Measurements from ENCODE around the gene EML2. TPM values are rescaled to one million over a fixed set of nuclear protein-coding genes. Genes with fewer than 3 reads are reported as not detected.
A peak's percentile ranks its signal among the peaks of the same experiment; 100 is the strongest.

The EML2 gene
- total and polyA plus RNA-seq, 5 experiments from 2014 or later = 8.8 to 56.8 (median 17.8) TPM

GRCh38 chr19:45646345-45646698, 7.1 kb upstream of the EML2 start:
- H3K9me3 Mint-ChIP-seq = no peaks in the 10 kb centered on the region
- POLR2A ChIA-PET = interaction anchor here (0.5 to 1.0 kb wide), 2 partner anchors 9 to 12 kb away, joined by 4 to 9 read pairs; no protein-coding TSS in a partner anchor
- H3K4me3 Mint-ChIP-seq = peak overlapping the region; percentile 77 to 89 (median 84)
- H3K27ac Mint-ChIP-seq = peak overlapping the region in 5 of 10 donors; percentile 7 to 82 (median 66)
- H3K36me3 Mint-ChIP-seq = no peaks in the 10 kb centered on the region
- ATAC-seq (no peak), DNase-seq (no peak)
- peaks cover 22 to 43% (median 33%) of the 10 kb centered on the region in 4 donors for H3K4me1 Mint-ChIP-seq
- H3K27me3 Mint-ChIP-seq = peaks cover 0 to 10% (median 4%) of the 10 kb centered on the region in 5 donors

GRCh38 chr19:45645631-45646344, 6.6 kb upstream of the EML2 start:
- peak; percentile 54 to 88 (median 77) for DNase-seq
- H3K36me3 Mint-ChIP-seq = no peaks in the 10 kb centered on the region
- peak; percentile 62 for ATAC-seq
- H3K9me3 Mint-ChIP-seq = no peaks in the 10 kb centered on the region
- peak overlapping the region; percentile 77 to 89 (median 84) for H3K4me3 Mint-ChIP-seq
- peaks cover 27 to 48% (median 39%) of the 10 kb centered on the region in 4 donors for H3K4me1 Mint-ChIP-seq
- H3K27me3 Mint-ChIP-seq = peaks cover 0 to 9% (median 4%) of the 10 kb centered on the region in 5 donors
- POLR2A ChIA-PET = interaction anchor here (0.5 to 1.3 kb wide), 3 partner anchors 8 to 35 kb away, joined by 4 to 9 read pairs (median 5); no protein-coding TSS in a partner anchor
- peak overlapping the region in 8 of 10 donors; percentile 46 to 91 (median 78) for H3K27ac Mint-ChIP-seq

- ATAC-seq = peak; percentile 1
- POLR2A ChIA-PET = interaction anchor here (1.0 to 1.3 kb wide), 2 partner anchors 14 to 35 kb away, joined by 4 to 5 read pairs; no protein-coding TSS in a partner anchor
- DNase-seq = no peak
- Mint-ChIP-seq H3K27ac (peak overlapping the region in 6 of 10 donors; percentile 46 to 91 (median 76)), H3K4me3 (peak overlapping the region; percentile 77 to 89 (median 84)), H3K27me3 (peaks cover 0 to 6% (median 2%) of the 10 kb centered on the region in 5 donors), H3K36me3 (no peaks in the 10 kb centered on the region), H3K4me1 (peaks cover 28 to 51% (median 42%) of the 10 kb centered on the region in 4 donors), H3K9me3 (no peaks in the 10 kb centered on the region)
Measured at GRCh38 chr19:45645068-45645630, 6.0 kb upstream of the EML2 start.

- peaks cover 0 to 6% (median under 1%) of the 10 kb centered on the region in 5 donors for H3K27me3 Mint-ChIP-seq
- no peak for ATAC-seq
- POLR2A ChIA-PET = interaction anchor here (2.3 kb wide), 1 partner anchor 37 kb away, joined by 6 read pairs; no protein-coding TSS in a partner anchor
- no peaks in the 10 kb centered on the region for H3K36me3 Mint-ChIP-seq
- peak overlapping the region in 2 of 10 donors; percentile 47 to 86 for H3K27ac Mint-ChIP-seq
- no peaks in the 10 kb centered on the region for H3K9me3 Mint-ChIP-seq
- no peak for DNase-seq
- H3K4me3 Mint-ChIP-seq = peak overlapping the region in 5 of 10 donors; percentile 7 to 34 (median 22)
- peaks cover 28 to 51% (median 45%) of the 10 kb centered on the region in 4 donors for H3K4me1 Mint-ChIP-seq
Measured at GRCh38 chr19:45643927-45644771, 5.0 kb upstream of the EML2 start.

- H3K36me3 Mint-ChIP-seq = no peaks in the 10 kb centered on the region
- H3K27me3 Mint-ChIP-seq = peaks cover 0 to 6% (median 0%) of the 10 kb centered on the region in 5 donors
- POLR2A ChIA-PET = interaction anchor here (0.5 to 2.3 kb wide), 8 partner anchors 8 to 239 kb away, joined by 3 to 8 read pairs (median 6); no protein-coding TSS in a partner anchor
- no peaks in the 10 kb centered on the region for H3K9me3 Mint-ChIP-seq
- peak overlapping the region; percentile 75 to 96 (median 88) for H3K27ac Mint-ChIP-seq
- H3K4me1 Mint-ChIP-seq = peaks cover 34 to 59% (median 52%) of the 10 kb centered on the region in 4 donors
- peak overlapping the region; percentile 59 to 97 (median 76) for H3K4me3 Mint-ChIP-seq
- peak; percentile 28 to 38 for ATAC-seq
- peak; percentile 72 to 97 (median 88) for DNase-seq
Measured at GRCh38 chr19:45643024-45643926, 4.1 kb upstream of the EML2 start.

GRCh38 chr19:45641274-45642105, 2.3 kb upstream of the EML2 start:
- Mint-ChIP-seq H3K36me3 (no peaks in the 10 kb centered on the region), H3K4me1 (peaks cover 34 to 62% (median 55%) of the 10 kb centered on the region in 4 donors), H3K4me3 (peak overlapping the region; percentile 81 to 97 (median 90)), H3K27me3 (peaks cover 0 to 6% (median 0%) of the 10 kb centered on the region in 5 donors), H3K9me3 (no peaks in the 10 kb centered on the region), H3K27ac (peak overlapping the region; percentile 73 to 97 (median 92))
- POLR2A ChIA-PET = interaction anchor here (0.8 to 2.6 kb wide), 22 partner anchors 10 to 210 kb away, joined by 3 to 8 read pairs (median 5); partner anchors contain the start of genes OPA3, SNRPD2 and VASP
- peak in 9 of 10 donors; percentile 14 to 66 (median 34) for DNase-seq
- ATAC-seq = peak in 1 of 2 donors; percentile 18

GRCh38 chr19:45640849-45641273, 1.7 kb upstream of the EML2 start:
- ATAC-seq (no peak), DNase-seq (peak in 6 of 10 donors; percentile 20 to 67 (median 26))
- Mint-ChIP-seq H3K9me3 (no peaks in the 10 kb centered on the region), H3K36me3 (peaks cover 0 to 3% (median 0%) of the 10 kb centered on the region in 3 donors), H3K27me3 (no peaks in the 10 kb centered on the region), H3K4me3 (peak overlapping the region; percentile 81 to 97 (median 90)), H3K27ac (peak overlapping the region; percentile 73 to 97 (median 92)), H3K4me1 (peaks cover 29 to 55% (median 49%) of the 10 kb centered on the region in 4 donors)
- POLR2A ChIA-PET = interaction anchor here (1.0 to 2.6 kb wide), 11 partner anchors 24 to 171 kb away, joined by 3 to 6 read pairs (median 5); partner anchors contain the start of genes OPA3 and SNRPD2

- no peaks in the 10 kb centered on the region for H3K9me3 Mint-ChIP-seq
- peaks cover 0 to 3% (median 0%) of the 10 kb centered on the region in 3 donors for H3K36me3 Mint-ChIP-seq
- no peak for DNase-seq
- peaks cover 24 to 38% (median 36%) of the 10 kb centered on the region in 4 donors for H3K4me1 Mint-ChIP-seq
- peak overlapping the region; percentile 31 to 97 (median 96) for H3K4me3 Mint-ChIP-seq
- POLR2A ChIA-PET = interaction anchor here (0.5 to 0.7 kb wide), 4 partner anchors 8 to 169 kb away, joined by 3 to 9 read pairs (median 4); no protein-coding TSS in a partner anchor
- no peaks in the 10 kb centered on the region for H3K27me3 Mint-ChIP-seq
- H3K27ac Mint-ChIP-seq = peak overlapping the region in 2 of 10 donors; percentile 15 to 17
- ATAC-seq = no peak
Measured at GRCh38 chr19:45637890-45638667, 1.1 kb downstream of the EML2 start.

GRCh38 chr19:45636902-45637301, 2.3 kb downstream of the EML2 start:
- H3K27ac Mint-ChIP-seq = no peak overlapping the region
- POLR2A ChIA-PET = interaction anchor here (0.7 kb wide), 1 partner anchor 23 kb away, joined by 9 read pairs; no protein-coding TSS in a partner anchor
- peaks cover 0 to 3% (median 0%) of the 10 kb centered on the region in 3 donors for H3K36me3 Mint-ChIP-seq
- peak overlapping the region in 2 of 10 donors; percentile 22 to 48 for H3K4me3 Mint-ChIP-seq
- peaks cover 16 to 35% (median 26%) of the 10 kb centered on the region in 4 donors for H3K4me1 Mint-ChIP-seq
- H3K27me3 Mint-ChIP-seq = no peaks in the 10 kb centered on the region
- H3K9me3 Mint-ChIP-seq = no peaks in the 10 kb centered on the region
- ATAC-seq = no peak
- no peak for DNase-seq

- Mint-ChIP-seq H3K27ac (no peak overlapping the region), H3K4me3 (peak overlapping the region in 2 of 10 donors; percentile 6 to 18)
- POLR2A ChIA-PET = no interaction called here
Measured at GRCh38 chr19:45636275-45636674, 2.9 kb downstream of the EML2 start.

More at GRCh38 chr19:45636275-45636674, 2.9 kb downstream of the EML2 start:
- H3K36me3 Mint-ChIP-seq = peaks cover 0 to 3% (median 0%) of the 10 kb centered on the region in 3 donors
- no peaks in the 10 kb centered on the region for H3K9me3 Mint-ChIP-seq
- peaks cover 11 to 29% (median 21%) of the 10 kb centered on the region in 4 donors for H3K4me1 Mint-ChIP-seq
- no peaks in the 10 kb centered on the region for H3K27me3 Mint-ChIP-seq
- DNase-seq = no peak
- no peak for ATAC-seq
